Endothelial cell of umbilical vein (primary cell): Measurements from ENCODE around the gene PER1.

Experiments used
- EZH2 ChIP-seq: IDR thresholded peaks from 2 replicates; pipeline ENCODE4 v1.6.1; 2012; ENCODE audit warnings: borderline replicate concordance, low read depth, mild to moderate bottlenecking, moderate library complexity, low read length, inconsistent platforms; ENCODE audit not compliant: severe bottlenecking
- FOS ChIP-seq: IDR thresholded peaks from 2 replicates; pipeline ENCODE4 v1.6.1; 2011; ENCODE audit warnings: mild to moderate bottlenecking, low read length, moderate library complexity, borderline replicate concordance; ENCODE audit not compliant: insufficient read depth
- GATA2 ChIP-seq: IDR thresholded peaks from 2 replicates; pipeline ENCODE4 v1.7.0; 2011; ENCODE audit warnings: low read depth, mild to moderate bottlenecking, moderate library complexity, mixed read lengths, low read length; ENCODE audit not compliant: insufficient read length, insufficient read depth
- POLR2A ChIP-seq: IDR thresholded peaks from 2 replicates; pipeline ENCODE4 v1.6.1; 2012; ENCODE audit warnings: low read depth, mild to moderate bottlenecking, control low read depth, low read length
- POLR2AphosphoS5 ChIP-seq: IDR thresholded peaks from 2 replicates; pipeline ENCODE4 v1.6.1; 2012; ENCODE audit warnings: low read depth, mild to moderate bottlenecking, control low read depth, low read length, moderate library complexity; ENCODE audit not compliant: insufficient read depth
- TF ChIP-seq, protein P1 (sequence below), 2 donors: IDR thresholded peaks; 1 replicate in 1 of 2; 2 replicates in 1 of 2; pipeline ENCODE4 v1.5.1; 2011; ENCODE audit warnings: low read length in 2 of 2, mild to moderate bottlenecking in 2 of 2, moderate library complexity in 2 of 2, control low read depth in 1 of 2, inconsistent platforms in 1 of 2, low read depth in 1 of 2; ENCODE audit not compliant: insufficient read depth in 1 of 2; ENCODE audit errors: extremely low read depth in 1 of 2
- TF ChIP-seq, protein P2 (sequence below): IDR thresholded peaks from 2 replicates; pipeline ENCODE4 v1.6.1; 2011; ENCODE audit not compliant: insufficient read depth, insufficient read length

DNA sequence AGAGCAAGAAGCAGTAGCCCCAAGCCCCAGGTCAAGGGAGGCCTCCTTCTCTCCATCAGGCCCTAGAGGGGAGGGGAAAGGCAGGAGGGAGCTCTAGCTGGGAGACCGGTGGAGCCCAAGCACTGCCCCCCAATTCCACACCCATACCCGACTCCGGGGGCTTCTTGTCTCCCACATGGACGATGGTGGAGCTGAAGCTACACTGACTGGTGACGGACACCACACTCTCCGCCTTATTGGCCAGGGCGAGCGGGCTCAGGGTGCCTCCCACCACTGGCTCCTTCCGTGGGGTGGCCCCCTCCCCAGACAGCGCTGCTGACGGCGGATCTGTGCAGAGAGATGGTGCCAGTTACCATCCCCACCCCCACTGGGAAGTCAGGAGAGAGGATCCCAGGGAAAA, 6.4 kb downstream of the PER1 start:
- TF ChIP-seq, protein P1, sequence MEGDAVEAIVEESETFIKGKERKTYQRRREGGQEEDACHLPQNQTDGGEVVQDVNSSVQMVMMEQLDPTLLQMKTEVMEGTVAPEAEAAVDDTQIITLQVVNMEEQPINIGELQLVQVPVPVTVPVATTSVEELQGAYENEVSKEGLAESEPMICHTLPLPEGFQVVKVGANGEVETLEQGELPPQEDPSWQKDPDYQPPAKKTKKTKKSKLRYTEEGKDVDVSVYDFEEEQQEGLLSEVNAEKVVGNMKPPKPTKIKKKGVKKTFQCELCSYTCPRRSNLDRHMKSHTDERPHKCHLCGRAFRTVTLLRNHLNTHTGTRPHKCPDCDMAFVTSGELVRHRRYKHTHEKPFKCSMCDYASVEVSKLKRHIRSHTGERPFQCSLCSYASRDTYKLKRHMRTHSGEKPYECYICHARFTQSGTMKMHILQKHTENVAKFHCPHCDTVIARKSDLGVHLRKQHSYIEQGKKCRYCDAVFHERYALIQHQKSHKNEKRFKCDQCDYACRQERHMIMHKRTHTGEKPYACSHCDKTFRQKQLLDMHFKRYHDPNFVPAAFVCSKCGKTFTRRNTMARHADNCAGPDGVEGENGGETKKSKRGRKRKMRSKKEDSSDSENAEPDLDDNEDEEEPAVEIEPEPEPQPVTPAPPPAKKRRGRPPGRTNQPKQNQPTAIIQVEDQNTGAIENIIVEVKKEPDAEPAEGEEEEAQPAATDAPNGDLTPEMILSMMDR (IDR thresholded peaks at IDR 0.05; ENCODE audit: extremely low read depth in 1 of 2, insufficient read depth in 1 of 2, low read depth in 1 of 2, low read length in 2 of 2) = no peak
- TF ChIP-seq POLR2A = no peak
- TF ChIP-seq EZH2 = no peak
- TF ChIP-seq, protein P2, sequence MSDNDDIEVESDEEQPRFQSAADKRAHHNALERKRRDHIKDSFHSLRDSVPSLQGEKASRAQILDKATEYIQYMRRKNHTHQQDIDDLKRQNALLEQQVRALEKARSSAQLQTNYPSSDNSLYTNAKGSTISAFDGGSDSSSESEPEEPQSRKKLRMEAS = no peak
- no peak for TF ChIP-seq GATA2
- TF ChIP-seq POLR2AphosphoS5 = no peak
- no peak for TF ChIP-seq FOS
